GM12875 (cell line): Measurements from ENCODE around the gene CFAP410.
"Not testable (repeated sequence)": the region's sequence is repeated elsewhere in the genome, so short reads cannot be mapped to it uniquely, and the experiment has no call there.

Experiments used
- H3K4me3 ChIP-seq: one replicate; pipeline ENCODE4 v1.5.1; 2011; ENCODE audit warnings: low read depth, low read length, control low read depth
- CTCF ChIP-seq: IDR thresholded peaks from 2 replicates; pipeline ENCODE4 v1.5.1; 2011; ENCODE audit warnings: low read depth, mild to moderate bottlenecking, control low read depth, inconsistent platforms, low read length, moderate library complexity, borderline replicate concordance; ENCODE audit not compliant: insufficient read depth

Gene CFAP410

GRCh38 chr21:44305691-44306090 is 33.5 kb downstream of the CFAP410 start:
- no peak overlapping the region for H3K4me3 ChIP-seq
- no peak for TF ChIP-seq CTCF

GRCh38 chr21:44304877-44305293 is 34.3 kb downstream of the CFAP410 start:
- no peak overlapping the region for H3K4me3 ChIP-seq
- TF ChIP-seq CTCF: peak; percentile 72

- no peak overlapping the region for H3K4me3 ChIP-seq
- TF ChIP-seq CTCF: no peak
Measured at GRCh38 chr21:44304011-44304616, 35.1 kb downstream of the CFAP410 start.

GRCh38 chr21:44303490-44303981 is 35.7 kb downstream of the CFAP410 start:
- no peak overlapping the region for H3K4me3 ChIP-seq
- TF ChIP-seq CTCF: no peak

- peak; percentile 43; the same call in 1 of the 2 replicates for TF ChIP-seq CTCF
- not testable (repeated sequence) for H3K4me3 ChIP-seq
Measured at GRCh38 chr21:44302573-44303401, 36.4 kb downstream of the CFAP410 start.

- H3K4me3 ChIP-seq: peak overlapping the region; percentile 28
- no peak for TF ChIP-seq CTCF
Measured at GRCh38 chr21:44301961-44302406, 37.2 kb downstream of the CFAP410 start.
